Dermis microvascular lymphatic vessel endothelial cell (primary cell): Measurements from ENCODE around the gene RASSF9. TPM values are rescaled to one million over a fixed set of nuclear protein-coding genes. Genes with fewer than 3 reads are reported as not detected.

Experiments
- DNase-seq, 2 donors: peaks; one replicate each; pipeline versions ENCODE4 v3.0.0 to v3.0.0-alpha.2; 2010; ENCODE audit warnings: low read depth in 2 of 2
- total RNA-seq: library from RNA; depleted of rRNA; stranded (reverse); fragments of >200 nt; gene quantifications from 2 replicates; pipeline ENCODE4 v1.2.1, GENCODE V29; 2014

Gene RASSF9
- total RNA-seq, 1 donor from 2014 or later: 5.6 TPM

DNA sequence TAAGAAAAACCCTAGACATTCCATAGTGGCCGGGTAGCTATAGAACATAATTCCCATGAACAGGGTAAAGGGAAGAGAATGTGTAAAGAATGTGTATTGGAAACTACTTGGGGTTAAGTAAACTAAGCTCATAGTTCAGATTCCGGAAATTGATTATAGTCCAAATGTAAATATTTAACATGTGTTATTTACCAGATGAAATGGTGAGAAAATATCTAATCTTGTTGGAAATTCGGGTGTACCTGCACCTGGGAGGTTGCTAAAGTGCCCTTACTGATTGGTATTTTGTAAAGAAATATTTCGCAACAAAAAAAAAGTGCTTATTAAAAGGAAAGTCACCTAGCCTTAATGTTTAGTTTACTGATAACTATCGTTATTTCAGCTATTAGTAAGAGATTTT is 14.4 kb downstream of the RASSF9 start:
- peak in 1 of 2 donors; percentile 64 for DNase-seq

DNA sequence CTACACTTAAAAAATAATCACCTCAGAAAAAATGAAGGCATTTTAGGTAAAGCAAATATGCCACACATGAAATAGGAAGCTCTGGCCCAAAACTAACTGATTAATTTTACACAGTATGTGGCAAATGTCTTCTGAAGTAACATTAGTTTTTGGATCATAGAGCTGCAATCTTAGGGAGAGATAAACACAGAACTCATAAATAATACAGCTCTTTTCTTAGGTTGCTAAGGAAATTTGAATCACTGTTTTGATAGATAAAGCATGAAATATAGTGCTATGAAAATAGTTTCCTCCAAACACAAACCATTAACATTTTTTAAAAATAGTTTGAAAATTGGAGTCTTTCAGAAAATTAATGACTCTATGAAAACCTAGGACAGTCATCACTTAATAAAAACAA is 15.0 kb downstream of the RASSF9 start:
- peak in 1 of 2 donors; percentile 53 for DNase-seq

DNA sequence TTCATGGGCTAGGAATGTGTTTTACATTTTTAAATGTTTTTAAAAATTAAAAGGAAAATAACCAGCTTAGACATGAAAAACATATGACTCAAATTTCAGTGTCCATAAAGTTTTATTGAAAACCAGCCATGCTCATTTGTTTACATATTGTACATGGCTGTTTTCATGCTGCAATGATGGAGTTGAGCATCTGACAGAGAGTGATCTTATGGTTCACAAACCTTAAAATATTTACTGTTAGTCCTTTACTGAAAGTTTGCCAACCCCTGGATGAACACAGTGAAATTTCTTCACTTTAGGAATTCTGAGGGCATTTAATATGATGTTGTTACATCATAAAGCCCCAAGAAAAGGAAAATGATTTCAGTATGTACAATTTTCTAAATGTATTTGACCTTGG is 16.1 kb downstream of the RASSF9 start:
- DNase-seq: no peak

DNA sequence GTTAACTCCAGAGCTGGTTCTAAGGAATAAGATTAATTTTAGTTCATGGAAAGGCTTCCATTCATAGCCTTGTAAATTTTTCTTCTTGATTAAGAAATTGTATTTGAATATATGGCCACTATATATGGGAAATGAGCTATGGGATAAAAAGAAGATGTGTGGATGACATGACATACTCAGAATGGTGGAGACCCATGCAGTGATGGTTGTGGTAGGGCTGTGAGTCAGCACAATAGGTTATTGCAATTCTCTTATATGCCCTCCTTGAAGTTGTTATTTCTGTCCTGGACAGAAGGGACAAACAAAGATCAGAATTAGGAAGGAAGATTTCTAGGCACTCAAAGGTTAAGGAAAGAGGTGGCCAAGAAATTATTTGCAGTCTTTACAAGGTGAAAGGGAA is 21.5 kb downstream of the RASSF9 start:
- no peak for DNase-seq

DNA sequence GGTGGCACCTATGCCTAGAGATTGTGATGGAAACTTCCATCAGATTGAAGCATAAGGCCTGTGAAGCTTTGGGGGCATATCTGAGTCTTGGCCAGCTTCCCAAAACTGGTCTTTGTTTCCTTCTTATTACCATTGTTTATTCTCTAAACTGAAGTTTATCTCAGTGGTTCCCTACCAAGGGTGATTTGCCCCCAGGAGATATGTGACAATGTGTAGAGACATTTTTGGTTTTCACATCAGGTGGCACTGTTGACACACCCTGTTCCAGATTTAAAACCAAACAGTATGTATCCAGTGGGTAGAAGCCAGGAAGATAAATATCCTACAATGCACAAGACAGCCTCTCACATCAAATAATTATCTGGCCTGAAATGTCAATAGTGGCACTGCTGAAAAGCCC is 22.1 kb downstream of the RASSF9 start:
- DNase-seq: peak in 1 of 2 donors; percentile 22

DNA sequence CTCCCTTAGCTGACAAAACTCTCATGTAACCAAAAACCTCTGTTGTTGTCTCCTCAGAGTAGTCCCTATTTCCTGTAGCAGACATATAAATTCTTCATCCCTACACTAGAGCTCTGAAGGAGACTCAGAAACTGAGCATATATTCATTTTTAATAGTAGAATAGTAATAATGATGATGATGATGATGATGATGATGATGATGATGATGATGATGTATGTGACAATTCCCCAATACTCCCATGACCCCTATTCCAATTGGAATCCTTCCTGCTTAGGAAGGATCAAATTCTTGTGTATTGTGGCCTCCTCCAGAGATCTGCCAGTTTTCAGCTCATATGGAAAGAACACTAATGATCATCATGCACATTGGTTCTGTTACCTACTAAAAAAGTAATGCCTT is 26.7 kb downstream of the RASSF9 start:
- DNase-seq: no peak

DNA sequence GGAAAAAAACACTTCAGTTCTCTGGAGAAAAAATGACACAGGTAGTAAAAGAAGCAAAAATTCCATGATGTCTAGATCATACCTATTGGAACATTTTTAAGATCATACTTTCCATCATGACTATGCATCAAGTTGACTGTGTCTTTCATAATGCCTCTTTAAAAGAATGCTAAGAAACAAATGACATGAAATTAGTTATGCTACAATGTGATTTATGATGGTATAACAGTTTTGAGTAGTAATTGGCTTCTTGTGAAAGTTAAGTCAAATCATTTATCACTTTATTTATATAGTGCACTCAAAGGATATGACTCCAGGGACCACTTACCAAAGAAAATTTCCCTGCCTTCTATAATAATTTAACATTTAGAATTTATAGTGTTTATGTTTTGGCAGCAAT is 28.5 kb downstream of the RASSF9 start:
- no peak for DNase-seq

DNA sequence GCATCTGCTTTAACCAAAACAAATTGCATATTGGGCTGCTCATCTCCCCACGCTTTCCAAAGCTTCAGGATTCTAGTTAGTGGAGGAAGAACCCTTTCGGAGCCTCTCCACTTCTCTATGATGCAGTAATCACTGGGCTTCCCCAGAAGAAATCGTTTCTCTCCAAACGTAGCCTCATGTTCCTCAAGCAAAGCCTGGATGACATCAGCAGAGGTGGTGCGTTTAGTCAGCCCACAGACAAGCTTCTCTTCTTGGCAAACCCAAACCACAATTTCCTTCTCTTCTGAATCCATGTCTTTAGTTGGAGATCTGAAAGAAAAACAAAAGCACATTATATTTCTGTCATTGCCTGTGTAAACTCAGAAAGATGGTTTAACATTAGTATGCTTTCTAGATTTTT is 30.6 kb downstream of the RASSF9 start:
- no peak for DNase-seq

DNA sequence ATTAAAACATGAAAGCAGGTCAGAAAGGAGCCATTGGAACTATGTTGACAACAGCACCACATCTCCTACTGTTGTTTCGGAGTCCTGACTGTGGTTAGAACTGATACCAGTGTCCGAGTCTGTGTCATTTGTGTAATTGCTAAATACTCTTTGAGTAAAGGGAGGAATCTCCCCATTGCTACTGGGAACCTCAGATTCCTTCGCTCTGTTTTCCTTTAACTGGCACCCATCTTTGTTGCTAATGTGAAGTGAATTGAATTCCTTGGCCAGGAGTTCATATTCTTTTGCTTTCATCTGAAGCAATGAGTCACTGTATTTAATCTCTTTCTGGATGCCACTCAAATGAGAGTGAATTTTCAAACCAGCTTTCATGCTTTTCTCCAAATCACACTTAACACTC is 31.5 kb downstream of the RASSF9 start:
- DNase-seq: no peak

DNA sequence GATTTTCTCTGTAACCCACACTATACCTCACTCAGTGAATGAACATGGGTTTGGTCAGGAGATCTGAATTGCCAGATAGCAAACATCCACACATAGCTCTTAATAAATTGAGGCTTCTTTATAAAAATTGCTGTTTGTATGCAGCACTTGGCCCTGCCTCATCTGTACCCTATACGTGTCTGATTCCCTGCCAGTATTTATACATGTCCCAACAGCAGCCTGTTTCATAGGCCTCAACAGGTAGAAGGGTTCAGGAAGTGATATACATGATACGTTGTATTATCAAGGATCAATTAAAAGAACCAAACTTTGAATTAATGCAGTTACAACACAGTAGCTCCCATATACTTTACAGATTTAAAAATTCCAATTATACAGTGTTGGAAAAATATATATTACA is 32.3 kb downstream of the RASSF9 start:
- DNase-seq: no peak

DNA sequence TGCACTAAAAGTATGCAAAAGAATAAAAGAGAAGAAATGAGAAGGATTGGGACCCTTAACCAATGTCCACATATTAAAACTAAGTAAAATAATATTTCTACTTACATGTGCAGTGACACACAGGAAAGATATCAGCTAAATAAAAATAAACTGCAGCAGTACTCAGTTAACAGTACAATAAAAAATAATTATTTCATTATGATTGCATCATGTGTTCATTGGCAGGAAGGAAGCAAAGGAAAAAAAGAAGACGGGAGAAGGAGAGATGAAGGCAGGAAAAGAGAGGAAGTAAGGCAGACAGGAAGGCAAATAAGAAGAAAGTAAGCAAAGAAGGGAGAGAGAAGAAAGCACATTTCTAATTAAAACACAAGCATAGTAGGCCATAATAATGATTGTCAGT is 33.0 kb downstream of the RASSF9 start:
- no peak for DNase-seq

DNA sequence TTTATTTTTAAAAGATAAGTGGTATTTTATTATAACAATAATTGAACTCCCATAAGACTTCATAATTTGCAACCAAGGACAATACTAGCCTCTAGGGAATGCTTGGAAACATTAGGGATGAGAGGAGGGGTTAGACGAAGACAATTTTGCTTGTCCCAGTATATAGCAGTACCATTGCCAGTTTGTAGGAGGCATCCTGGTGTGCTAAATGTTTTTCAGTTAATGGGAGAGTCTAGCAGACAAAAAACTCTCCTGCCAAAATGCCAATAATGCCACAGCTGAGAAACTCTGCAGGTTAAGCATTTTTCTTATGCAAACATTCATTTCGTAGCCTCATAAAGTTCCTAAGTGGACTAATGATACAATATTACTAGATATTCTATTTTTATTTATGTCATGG is 38.1 kb downstream of the RASSF9 start:
- no peak for DNase-seq

DNA sequence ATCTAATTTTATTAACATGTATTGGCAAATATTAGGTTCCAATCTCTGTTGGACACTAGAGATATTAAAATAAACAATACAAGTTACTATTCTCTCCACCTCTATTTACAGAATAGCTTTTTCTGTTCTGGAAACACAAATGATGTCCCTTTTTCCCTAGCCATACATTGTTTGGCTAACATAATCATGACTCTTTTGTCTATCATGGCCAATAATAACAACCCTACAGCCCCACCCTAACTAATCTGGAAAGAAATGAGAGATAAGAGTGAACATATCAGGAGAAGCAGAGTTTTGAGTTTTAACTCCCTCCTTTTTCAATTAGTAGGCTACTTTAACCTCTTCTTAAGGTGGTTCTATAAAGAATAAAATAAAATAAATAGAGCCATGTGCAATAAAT is 40.2 kb downstream of the RASSF9 start:
- DNase-seq: peak; percentile 12

DNA sequence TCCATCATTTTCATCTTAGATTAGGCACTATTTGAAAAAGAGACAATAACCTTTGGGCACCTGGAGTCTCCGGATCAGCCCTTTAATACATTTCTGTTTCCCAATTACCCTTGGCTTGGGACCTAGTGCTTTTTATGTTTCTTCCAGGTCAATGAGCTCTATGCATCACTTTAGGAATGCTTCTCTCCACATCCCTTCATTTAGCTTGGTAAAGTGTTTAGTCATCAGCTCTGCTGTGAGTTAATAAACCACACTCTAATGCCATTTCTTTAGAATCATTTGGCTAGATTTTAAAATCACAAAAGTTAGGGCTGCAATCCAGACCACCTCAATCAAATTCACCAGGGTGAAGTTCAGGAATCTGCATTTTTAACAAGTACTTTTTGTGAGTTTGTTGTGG is 41.7 kb downstream of the RASSF9 start:
- DNase-seq: no peak

DNA sequence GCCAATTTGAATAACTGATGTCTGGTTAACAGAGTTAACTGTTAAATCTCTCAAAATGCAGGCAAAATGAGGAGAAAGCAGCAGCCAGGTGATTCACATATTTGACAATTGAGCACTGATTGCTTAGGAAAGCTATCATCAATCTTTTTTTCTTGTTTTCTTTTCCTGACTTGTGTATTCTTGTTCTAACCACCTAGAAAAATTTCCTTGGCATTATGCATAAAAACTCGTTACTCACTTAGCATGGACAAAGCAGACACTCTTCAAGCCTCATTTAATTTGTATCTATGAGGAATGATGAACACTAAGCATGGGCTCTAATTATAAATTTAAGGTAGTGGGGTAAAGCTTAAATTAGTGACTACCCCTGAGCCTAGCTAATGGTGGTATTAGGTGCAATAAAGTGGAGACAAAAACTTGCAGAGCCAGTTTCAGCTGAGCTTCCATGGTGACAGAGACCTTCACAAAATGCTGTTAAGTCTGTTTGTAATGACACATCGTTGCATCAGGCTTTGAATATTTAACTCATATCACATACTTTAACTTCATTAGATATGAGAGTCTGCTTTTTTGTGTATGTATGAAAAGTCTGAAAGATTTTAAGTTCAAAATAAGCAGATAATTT is 52.0 kb downstream of the RASSF9 start:
- DNase-seq: no peak

DNA sequence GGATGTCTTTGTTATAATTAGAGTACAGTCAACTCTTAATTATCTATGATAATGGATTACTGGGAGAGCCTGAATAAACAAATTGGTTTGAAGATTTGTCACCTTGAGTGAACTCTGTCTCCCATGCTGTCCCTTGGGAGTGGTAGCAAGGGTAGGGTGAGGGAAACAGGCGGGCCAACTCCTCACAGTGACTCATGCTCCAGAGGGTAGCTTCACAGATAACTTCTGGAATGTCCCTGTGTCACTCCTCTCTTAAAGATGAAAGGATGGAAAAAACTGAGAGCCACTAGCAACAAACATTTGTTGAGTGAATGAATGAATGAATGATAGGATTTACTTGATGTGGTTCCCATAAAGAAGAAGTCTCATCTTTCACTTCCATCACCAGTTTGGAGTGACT is 53.5 kb downstream of the RASSF9 start:
- DNase-seq: no peak

DNA sequence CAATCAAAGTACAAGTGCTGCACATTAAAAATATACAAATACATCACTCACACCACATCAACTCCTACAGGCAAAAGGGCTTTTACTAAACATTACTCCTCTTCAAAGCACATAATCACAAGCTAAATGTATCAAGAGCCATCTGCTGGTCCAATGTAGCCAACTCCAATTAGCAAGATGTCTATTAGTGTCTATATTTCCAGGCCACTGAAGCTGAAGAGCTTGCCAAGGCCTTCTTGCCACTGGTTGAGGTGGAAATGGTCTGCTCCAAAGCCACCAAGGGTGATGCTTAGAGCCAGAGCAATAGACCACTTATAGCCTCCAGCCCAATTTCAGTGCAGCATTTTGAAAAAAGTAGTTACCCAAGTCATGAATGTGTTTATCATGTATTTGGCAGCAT is 54.4 kb downstream of the RASSF9 start:
- peak in 1 of 2 donors; percentile 2 for DNase-seq

DNA sequence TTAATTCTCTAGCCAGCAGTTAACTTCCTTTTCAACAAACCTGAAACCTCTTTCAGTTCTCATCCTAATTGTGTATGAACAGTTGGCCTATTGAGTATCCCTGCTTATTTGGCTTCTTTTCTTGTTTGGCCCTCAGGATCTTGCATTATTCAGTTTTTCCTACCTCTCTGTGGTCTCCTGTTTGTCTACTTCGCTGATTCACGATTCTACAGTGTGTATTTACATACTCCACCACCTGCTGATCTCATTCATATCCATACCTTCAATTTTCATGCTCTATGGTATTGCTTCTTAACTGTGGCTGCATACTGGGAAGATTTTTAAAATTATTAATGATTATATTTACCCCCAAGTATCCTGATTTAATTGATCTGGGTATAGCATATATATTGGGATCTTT is 56.4 kb downstream of the RASSF9 start:
- no peak for DNase-seq

DNA sequence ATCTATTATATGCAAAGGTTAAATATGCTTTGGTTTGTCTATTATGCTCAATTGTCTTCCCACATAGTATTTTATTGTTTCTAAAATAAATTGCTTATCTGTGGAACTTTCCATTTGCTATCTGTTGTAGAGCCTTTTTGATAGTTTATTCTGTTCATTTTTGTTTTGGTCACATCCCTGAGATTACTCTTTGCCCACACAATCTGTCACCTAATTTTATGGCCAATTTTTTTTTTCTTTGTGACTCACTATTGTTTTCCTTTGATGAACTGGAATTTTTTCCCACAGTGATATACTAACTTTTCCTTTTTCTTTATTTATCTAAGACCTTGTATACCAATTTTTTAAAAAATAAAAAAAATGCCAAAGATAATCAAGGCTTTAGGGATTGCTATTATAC is 61.1 kb downstream of the RASSF9 start:
- DNase-seq: peak; percentile 28 to 66

DNA sequence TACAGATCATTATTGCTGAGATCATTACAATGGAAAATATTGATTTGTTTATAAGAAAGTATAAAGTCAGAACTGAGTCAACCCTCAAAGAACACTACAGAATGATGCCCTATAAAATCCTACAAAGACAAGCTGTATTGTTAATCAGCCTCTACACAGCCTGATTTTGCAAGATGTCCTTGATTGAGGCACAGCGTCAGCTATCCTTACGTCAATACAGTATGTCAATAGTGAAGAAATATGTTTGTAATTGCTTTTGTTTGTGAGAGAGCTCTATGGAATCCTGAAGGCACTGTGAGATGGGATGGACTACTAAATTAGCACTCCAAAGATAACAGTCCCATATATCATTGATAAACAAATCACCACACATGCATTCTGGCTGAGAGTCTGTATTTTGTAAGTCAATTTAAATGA is 70.7 kb downstream of the RASSF9 start:
- no peak for DNase-seq

DNA sequence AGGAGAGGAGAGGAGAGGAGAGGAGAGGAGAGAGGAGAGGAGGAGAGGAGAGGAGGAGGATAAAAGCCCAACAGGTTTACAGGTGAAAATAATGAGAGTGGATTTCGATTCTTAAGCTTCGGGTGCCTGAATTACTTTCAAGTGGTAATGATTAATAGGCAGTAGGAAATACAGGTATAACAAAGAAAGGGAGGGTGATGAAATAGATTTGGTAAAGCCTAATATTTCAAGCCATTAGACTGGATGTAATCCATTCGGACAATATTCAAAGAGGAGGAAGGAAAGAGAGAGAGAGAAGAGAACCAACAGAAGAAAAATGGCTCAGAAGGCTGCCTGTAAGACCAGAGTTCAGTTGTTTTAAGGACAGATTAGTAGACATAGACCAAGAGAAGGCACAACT is 76.6 kb downstream of the RASSF9 start:
- no peak for DNase-seq

DNA sequence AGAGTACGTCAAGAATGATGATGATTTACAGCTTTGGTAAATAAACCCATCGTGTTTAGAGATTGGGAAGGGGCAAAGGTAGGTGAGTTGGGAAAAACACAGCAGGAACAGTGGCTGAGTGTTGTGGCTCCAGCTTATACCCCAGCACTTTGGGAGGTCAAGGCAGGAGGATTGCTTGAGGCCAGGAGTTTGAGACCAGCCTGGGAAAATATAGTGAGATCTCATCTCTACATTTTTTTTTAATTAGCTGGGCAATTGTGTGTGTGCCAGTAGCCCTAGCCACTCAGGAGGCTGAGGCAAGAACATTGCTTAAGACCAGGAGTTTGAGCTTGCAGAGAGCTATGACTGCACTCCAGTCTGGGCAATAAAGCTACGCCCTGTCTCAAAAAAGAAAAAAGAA is 77.1 kb downstream of the RASSF9 start:
- DNase-seq: no peak

DNA sequence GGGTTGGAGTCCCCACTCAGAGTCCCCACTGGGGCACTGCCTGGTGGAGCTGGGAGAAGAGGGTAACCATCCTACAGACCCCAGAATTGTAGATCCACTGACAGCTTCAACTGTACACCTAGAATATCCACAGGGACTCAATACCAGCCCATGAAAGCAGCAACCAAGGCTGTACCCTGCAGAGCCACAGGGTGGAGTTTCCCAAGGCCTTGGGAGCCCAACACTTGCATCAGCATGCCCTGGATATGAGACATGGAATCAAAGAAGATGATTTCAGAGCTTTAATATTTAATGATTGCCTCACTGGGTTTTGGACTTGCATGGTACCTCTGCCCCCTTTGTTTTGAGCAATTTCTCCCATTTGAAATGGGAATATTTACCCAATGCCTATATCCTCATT is 80.4 kb downstream of the RASSF9 start:
- no peak for DNase-seq
